ENCODE measurements around the gene ABCC8. TPM values are rescaled to one million over a fixed set of nuclear protein-coding genes. Genes with fewer than 3 reads are reported as not detected.

ABCC8 gene
- total RNA-seq, 4 donors from 2014 or later, result under 0.01 TPM; not detected in 3

DNA sequence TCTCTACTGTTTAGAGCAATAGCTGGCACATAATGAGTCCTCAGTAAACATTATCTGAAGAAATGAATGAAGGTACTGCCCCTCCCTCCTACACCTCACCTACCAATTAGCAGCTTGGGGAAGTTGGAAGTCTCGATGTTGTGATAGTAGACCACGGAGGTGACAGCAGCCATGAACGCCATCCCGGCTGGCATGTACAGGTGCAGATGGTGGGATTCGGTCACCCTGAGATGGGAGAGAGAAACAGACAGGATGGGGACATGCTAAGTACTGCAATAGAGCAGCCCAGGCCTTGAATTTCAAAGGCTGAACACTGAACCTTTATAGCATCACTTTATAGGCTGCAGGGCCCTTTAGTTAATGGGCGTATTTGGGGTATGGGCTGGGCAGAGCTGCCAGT, 6.6 kb downstream of the ABCC8 start:
- 86 to 91% methylated on average over 6 of the region's 6 CpGs for WGBS, 2 donors
- H3K9me3 ChIP-seq, result no peaks in the 10 kb centered on the region
- no peak for DNase-seq
- H3K4me3 ChIP-seq, result no peak overlapping the region
- H3K4me1 ChIP-seq, result no peaks in the 10 kb centered on the region
- no peak for TF ChIP-seq POLR2A (IDR thresholded peaks at IDR 0.05)
- TF ChIP-seq, protein P1, sequence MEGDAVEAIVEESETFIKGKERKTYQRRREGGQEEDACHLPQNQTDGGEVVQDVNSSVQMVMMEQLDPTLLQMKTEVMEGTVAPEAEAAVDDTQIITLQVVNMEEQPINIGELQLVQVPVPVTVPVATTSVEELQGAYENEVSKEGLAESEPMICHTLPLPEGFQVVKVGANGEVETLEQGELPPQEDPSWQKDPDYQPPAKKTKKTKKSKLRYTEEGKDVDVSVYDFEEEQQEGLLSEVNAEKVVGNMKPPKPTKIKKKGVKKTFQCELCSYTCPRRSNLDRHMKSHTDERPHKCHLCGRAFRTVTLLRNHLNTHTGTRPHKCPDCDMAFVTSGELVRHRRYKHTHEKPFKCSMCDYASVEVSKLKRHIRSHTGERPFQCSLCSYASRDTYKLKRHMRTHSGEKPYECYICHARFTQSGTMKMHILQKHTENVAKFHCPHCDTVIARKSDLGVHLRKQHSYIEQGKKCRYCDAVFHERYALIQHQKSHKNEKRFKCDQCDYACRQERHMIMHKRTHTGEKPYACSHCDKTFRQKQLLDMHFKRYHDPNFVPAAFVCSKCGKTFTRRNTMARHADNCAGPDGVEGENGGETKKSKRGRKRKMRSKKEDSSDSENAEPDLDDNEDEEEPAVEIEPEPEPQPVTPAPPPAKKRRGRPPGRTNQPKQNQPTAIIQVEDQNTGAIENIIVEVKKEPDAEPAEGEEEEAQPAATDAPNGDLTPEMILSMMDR (IDR thresholded peaks at IDR 0.05), result no peak
- peaks cover 0 to 37% (median 0%) of the 10 kb centered on the region in 4 donors for H3K27me3 ChIP-seq
- H3K27ac ChIP-seq, result no peak overlapping the region
- intact Hi-C loops (cut with DNase I), result no loop called here
- H3K36me3 ChIP-seq, result no peaks in the 10 kb centered on the region

DNA sequence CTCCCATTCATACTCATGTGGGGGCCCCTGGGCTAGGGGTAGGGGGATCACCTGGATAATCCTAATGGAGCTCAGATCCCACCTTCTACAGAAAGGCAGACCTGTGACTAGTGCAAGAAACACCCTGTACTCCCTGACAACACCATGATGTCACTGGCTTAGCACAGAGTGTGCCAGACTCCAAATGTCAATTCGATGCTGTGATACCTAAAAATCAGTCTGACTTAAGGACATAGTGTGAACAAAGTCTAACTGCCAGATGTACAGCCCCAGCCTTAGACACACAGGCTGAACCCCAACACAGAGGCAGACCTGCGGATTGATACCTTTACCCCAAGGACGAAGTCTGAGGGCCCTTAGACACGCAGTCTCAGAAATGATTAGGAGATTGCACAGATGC, 8.5 kb downstream of the ABCC8 start:
- WGBS, 2 donors, result 73 to 100% methylated on average over 3 of the region's 4 CpGs
- TF ChIP-seq, protein P1 (IDR thresholded peaks at IDR 0.05), result no peak
- no peak for TF ChIP-seq POLR2A (IDR thresholded peaks at IDR 0.05)

DNA sequence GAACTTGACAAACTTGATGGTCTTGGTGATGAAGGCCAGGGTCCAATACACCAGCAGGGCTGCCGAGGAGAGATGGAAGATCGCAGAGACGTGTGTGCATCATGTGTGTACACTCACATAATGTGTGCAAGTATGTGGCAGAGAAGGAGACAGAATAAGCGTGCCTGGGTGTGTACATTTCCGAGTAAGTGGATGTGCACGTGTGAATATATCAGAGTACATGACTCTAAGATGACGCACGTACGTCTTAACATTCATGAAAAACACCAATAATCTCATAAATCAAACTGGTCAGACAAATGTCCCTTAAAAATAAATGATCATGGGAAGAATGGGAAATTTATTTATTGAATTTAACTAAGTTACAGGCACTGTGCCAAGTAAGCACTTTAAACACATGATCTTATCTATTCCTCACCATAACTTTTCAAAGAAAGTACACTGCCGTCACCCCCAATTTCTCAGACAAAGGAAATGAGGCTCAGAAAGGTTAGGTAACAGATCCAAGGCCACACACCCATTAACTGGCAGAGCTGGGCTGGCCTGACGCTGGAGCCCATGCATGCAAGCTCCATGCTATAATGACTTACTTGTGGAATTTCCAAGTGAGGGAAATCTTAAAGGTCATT, 13.0 kb downstream of the ABCC8 start:
- intact Hi-C loops (cut with DNase I), result no loop called here
- H3K36me3 ChIP-seq, result no peaks in the 10 kb centered on the region
- no peak overlapping the region for H3K27ac ChIP-seq
- peaks cover 0 to 7% (median 0%) of the 10 kb centered on the region in 4 donors for H3K27me3 ChIP-seq
- H3K4me1 ChIP-seq, result no peaks in the 10 kb centered on the region
- no peak for DNase-seq
- no peak overlapping the region for H3K4me3 ChIP-seq
- no peak for TF ChIP-seq POLR2A (IDR thresholded peaks at IDR 0.05)
- TF ChIP-seq, protein P1 (IDR thresholded peaks at IDR 0.05), result no peak
- 69 to 74% methylated on average over 11 of the region's 11 CpGs for WGBS, 2 donors
- H3K9me3 ChIP-seq, result no peaks in the 10 kb centered on the region

More for the DNA sequence above, 8.5 kb downstream of the ABCC8 start:
- intact Hi-C loops (cut with DNase I), result no loop called here
- H3K4me1 ChIP-seq, result no peaks in the 10 kb centered on the region
- H3K27ac ChIP-seq, result no peak overlapping the region
- no peak for DNase-seq
- H3K36me3 ChIP-seq, result no peaks in the 10 kb centered on the region
- peaks cover 0 to 19% (median 0%) of the 10 kb centered on the region in 4 donors for H3K27me3 ChIP-seq
- H3K9me3 ChIP-seq, result no peaks in the 10 kb centered on the region
- H3K4me3 ChIP-seq, result no peak overlapping the region

DNA sequence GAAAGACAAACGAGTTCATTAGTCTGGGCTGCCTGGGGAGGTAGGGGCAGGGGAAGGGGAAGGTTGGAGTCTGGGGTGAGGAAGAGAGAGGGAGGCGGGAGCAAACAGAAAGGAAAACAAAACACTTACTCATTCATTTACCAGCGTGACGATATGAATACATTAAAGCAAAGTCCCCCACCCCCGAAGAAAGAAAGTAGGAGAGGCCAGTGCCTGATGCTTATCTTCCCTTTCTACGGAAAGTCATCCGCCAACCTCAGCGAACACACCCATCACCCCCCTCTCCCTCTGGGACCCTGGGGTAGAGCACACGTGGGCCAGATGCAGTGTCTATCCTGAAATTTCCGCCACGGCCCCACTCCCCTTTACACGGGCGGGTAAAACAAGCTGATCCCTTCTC, 13.7 kb downstream of the ABCC8 start:
- no peak for TF ChIP-seq POLR2A (IDR thresholded peaks at IDR 0.05)
- TF ChIP-seq, protein P1 (IDR thresholded peaks at IDR 0.05), result no peak
- H3K27me3 ChIP-seq, result peaks cover 0 to 7% (median 0%) of the 10 kb centered on the region in 4 donors
- intact Hi-C loops (cut with DNase I), result no loop called here
- no peak for DNase-seq
- no peaks in the 10 kb centered on the region for H3K4me1 ChIP-seq
- no peak overlapping the region for H3K4me3 ChIP-seq
- no peaks in the 10 kb centered on the region for H3K36me3 ChIP-seq
- no peaks in the 10 kb centered on the region for H3K9me3 ChIP-seq
- H3K27ac ChIP-seq, result no peak overlapping the region
- 54 to 66% methylated on average over 12 to 13 of the region's 13 CpGs for WGBS, 2 donors

DNA sequence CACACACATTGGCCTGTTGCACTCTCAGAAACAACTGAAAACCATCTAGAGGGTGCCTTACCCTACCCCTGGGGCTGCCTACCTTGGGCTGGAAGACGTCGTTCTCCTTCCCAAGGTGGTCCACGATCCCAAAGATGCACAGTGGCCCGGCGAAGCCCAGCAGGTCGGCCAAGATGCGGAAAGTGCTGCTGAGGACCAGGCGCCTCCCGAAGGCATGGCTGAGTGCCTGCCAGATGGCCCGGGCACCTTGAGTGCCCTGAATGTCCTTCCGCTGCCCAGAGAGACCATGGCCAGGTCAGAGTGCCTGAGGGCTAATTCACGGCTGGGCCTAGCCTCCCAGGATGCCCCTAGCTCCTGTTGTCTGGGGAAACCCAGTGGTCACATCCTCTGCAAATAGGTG, 16.2 kb downstream of the ABCC8 start:
- Histone ChIP-seq H3K27me3 (peaks cover 0 to 18% (median 0%) of the 10 kb centered on the region in 4 donors), H3K4me3 (no peak overlapping the region), H3K9me3 (no peaks in the 10 kb centered on the region), H3K27ac (no peak overlapping the region), H3K36me3 (no peaks in the 10 kb centered on the region), H3K4me1 (no peaks in the 10 kb centered on the region)
- intact Hi-C loops (cut with DNase I), result no loop called here
- TF ChIP-seq, protein P1 (IDR thresholded peaks at IDR 0.05), result no peak
- no peak for TF ChIP-seq POLR2A (IDR thresholded peaks at IDR 0.05)
- WGBS, 2 donors, result 75 to 87% methylated on average over 2 to 3 of the region's 12 CpGs
- no peak for DNase-seq
